Measurements from ENCODE around the gene CNTNAP2. TPM values are rescaled to one million over a fixed set of nuclear protein-coding genes. Genes with fewer than 3 reads are reported as not detected.

CNTNAP2 gene
- total and polyA plus RNA-seq, 2 of the 4 experiments (the other 2 are of a cell fraction) = not detected

DNA sequence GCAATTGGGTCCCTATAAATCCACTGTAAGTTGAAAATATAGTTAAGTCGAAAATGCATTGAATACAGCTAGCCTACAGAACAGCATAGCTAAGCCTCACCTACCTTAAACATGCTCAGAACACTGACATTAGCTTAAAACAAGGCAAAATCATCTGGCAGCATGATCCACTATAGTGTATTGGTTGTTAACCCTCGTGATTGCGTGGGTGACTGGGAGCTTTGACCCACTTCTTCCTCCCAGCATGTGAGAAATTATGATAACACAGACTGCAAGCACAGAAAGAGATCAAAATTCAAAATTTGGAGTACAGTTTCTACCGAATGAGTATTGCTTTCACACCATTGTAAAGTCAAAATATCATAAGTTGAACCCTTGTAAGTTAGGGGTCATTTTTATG lies 22.3 kb downstream of the CNTNAP2 start:
- Histone ChIP-seq H2AK5ac (ENCODE audit: low read depth, low read length) (no peak overlapping the region), H2AK9ac (replicated peaks; ENCODE audit: low read depth, low read length, poor library complexity) (no peak overlapping the region)

More for the DNA sequence above, 22.3 kb downstream of the CNTNAP2 start:
- WGBS, 2 experiments (ENCODE audit: extremely low coverage in 2 of 2, insufficient read length in 1 of 2) = no CpG with 5 or more reads among the region's 4 CpGs
- TF ChIP-seq, protein P1, sequence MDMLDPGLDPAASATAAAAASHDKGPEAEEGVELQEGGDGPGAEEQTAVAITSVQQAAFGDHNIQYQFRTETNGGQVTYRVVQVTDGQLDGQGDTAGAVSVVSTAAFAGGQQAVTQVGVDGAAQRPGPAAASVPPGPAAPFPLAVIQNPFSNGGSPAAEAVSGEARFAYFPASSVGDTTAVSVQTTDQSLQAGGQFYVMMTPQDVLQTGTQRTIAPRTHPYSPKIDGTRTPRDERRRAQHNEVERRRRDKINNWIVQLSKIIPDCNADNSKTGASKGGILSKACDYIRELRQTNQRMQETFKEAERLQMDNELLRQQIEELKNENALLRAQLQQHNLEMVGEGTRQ (IDR thresholded peaks at IDR 0.05; ENCODE audit: low read depth, low read length) = no peak
- TF ChIP-seq POLR2A (IDR thresholded peaks at IDR 0.05; ENCODE audit: low read depth, low read length) (no peak), MXI1 (IDR thresholded peaks at IDR 0.05; ENCODE audit: borderline replicate concordance, low read depth, low read length) (no peak), CHD1 (IDR thresholded peaks at IDR 0.05; ENCODE audit: low read depth, low read length) (no peak), SMC3 (IDR thresholded peaks at IDR 0.05; ENCODE audit: low read depth, low read length) (no peak), RAD21 (IDR thresholded peaks at IDR 0.05; ENCODE audit: low read length) (no peak), RFX5 (IDR thresholded peaks at IDR 0.05; ENCODE audit: low read depth, low read length) (no peak)
- TF ChIP-seq, protein P2, sequence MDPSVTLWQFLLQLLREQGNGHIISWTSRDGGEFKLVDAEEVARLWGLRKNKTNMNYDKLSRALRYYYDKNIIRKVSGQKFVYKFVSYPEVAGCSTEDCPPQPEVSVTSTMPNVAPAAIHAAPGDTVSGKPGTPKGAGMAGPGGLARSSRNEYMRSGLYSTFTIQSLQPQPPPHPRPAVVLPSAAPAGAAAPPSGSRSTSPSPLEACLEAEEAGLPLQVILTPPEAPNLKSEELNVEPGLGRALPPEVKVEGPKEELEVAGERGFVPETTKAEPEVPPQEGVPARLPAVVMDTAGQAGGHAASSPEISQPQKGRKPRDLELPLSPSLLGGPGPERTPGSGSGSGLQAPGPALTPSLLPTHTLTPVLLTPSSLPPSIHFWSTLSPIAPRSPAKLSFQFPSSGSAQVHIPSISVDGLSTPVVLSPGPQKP (IDR thresholded peaks at IDR 0.05; ENCODE audit: borderline replicate concordance, low read depth, low read length) = no peak
- in situ Hi-C loops (cut with MboI; ENCODE audit: low sequenced_read_pairs) (no loop called here), dilution Hi-C loops (cut with HindIII; ENCODE audit: low sequenced_read_pairs, unreplicated experiment) (no loop called here), intact Hi-C loops (cut with micrococcal nuclease) (no loop called here)
- no peaks in the 10 kb centered on the region for H3K36me3 ChIP-seq (ENCODE audit: control insufficient read depth, insufficient read depth, low read length)
- no TSS peak for BruUV-seq (replicated peaks)
- no peak overlapping the region for H3K23ac ChIP-seq (ENCODE audit: low read depth, low read length)
- H3K18ac ChIP-seq (ENCODE audit: low read depth, low read length) = no peak overlapping the region
- no peak overlapping the region for H3K9ac ChIP-seq (ENCODE audit: low read depth, low read length)
- H2BK20ac ChIP-seq (ENCODE audit: low read depth, low read length) = no peak overlapping the region
- no peak for DNase-seq
- no peaks in the 10 kb centered on the region for H3K79me1 ChIP-seq (ENCODE audit: low read depth in 1 of 2, low read length in 2 of 2)
- no peak overlapping the region for H3K27ac ChIP-seq (ENCODE audit: insufficient read depth, low read length)
- H2BK15ac ChIP-seq (ENCODE audit: low read depth, low read length) = no peak overlapping the region
- ChIA-PET CTCF (no interaction called here), POLR2A (ENCODE audit: unreplicated experiment) (no interaction called here)
- H3K4me2 ChIP-seq (ENCODE audit: low read depth, low read length) = no peak overlapping the region
- H3K4me3 ChIP-seq (ENCODE audit: insufficient read depth, low read depth, low read length) = no peak overlapping the region
- H4K8ac ChIP-seq (ENCODE audit: low read depth in 2 of 2, low read length in 2 of 2) = no peak overlapping the region
- H4K5ac ChIP-seq (ENCODE audit: low read depth, low read length) = no peak overlapping the region
- peaks cover 7% of the 10 kb centered on the region for H3K9me3 ChIP-seq (ENCODE audit: control insufficient read depth, insufficient read depth, low read length)
- H3K4me1 ChIP-seq (ENCODE audit: control insufficient read depth, insufficient read depth, low read length) = no peaks in the 10 kb centered on the region
- H3K27me3 ChIP-seq (ENCODE audit: control insufficient read depth, insufficient read depth, low read length) = no peaks in the 10 kb centered on the region
- no peak overlapping the region for H3K56ac ChIP-seq (ENCODE audit: extremely low read depth, insufficient read depth, low read length)
- no peak overlapping the region for H3K14ac ChIP-seq (replicated peaks; ENCODE audit: low read depth, low read length)
- no peak for ATAC-seq (ENCODE audit: low read depth)
- H4K20me1 ChIP-seq (ENCODE audit: insufficient read depth, low read length) = no peaks in the 10 kb centered on the region
- no peak overlapping the region for H2AFZ ChIP-seq (replicated peaks; ENCODE audit: low read length, poor library complexity)
- no peaks in the 10 kb centered on the region for H3K9me1 ChIP-seq (ENCODE audit: insufficient read depth, low read length)
- H2BK5ac ChIP-seq (ENCODE audit: low read depth, low read length, poor library complexity, severe bottlenecking) = no peak overlapping the region
- no peak overlapping the region for H2BK120ac ChIP-seq (ENCODE audit: low read depth, low read length)
- H3K4ac ChIP-seq (ENCODE audit: low read depth, low read length) = no peak overlapping the region
- no peak overlapping the region for H4K91ac ChIP-seq (ENCODE audit: insufficient read depth, low read depth, low read length)
